HG03103 (cell line): Measurements from ENCODE around the gene TMSB4Y.

Experiments used
- ATAC-seq: cut with Tn5 transposase; IDR thresholded peaks from one replicate; pipeline ENCODE4 v1.9.1; 2021; ENCODE audit warnings: low read depth; ENCODE audit not compliant: unreplicated experiment

The TMSB4Y gene

GRCh38 chrY:13703568-13703968, at the start of gene TMSB4Y:
TSS of gene TMSB4Y (plus strand) at chrY:13703899.
- peak; percentile 95 for ATAC-seq

- no peak for ATAC-seq
Observed at GRCh38 chrY:13664162-13664561, 39.5 kb upstream of the TMSB4Y start.

GRCh38 chrY:13671122-13671521, 32.6 kb upstream of the TMSB4Y start:
- ATAC-seq, result no peak

- no peak for ATAC-seq
Observed at GRCh38 chrY:13702276-13702675, 1.4 kb upstream of the TMSB4Y start.

GRCh38 chrY:13704121-13704930, 627 bp downstream of the TMSB4Y start:
- no peak for ATAC-seq

DNA sequence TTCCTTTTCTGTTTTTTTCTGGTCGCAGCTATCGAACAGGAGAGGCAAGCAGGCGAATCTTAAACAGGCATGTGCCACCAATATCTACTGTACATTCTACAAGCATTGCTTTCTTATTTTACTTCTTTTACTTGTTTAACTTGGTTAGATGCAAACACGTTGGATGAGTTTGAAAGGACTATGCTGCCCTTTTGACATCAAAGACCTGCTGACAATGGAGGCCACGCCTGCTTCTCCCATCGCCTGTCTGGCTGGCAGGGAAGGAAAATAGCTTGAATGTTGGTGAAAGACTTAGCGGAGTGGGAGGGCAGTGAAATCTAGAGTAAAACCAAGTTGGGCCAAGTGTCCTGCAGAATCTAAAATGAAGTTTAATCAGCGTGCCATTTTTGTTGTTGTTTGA, 1.5 kb downstream of the TMSB4Y start:
- no peak for ATAC-seq

DNA sequence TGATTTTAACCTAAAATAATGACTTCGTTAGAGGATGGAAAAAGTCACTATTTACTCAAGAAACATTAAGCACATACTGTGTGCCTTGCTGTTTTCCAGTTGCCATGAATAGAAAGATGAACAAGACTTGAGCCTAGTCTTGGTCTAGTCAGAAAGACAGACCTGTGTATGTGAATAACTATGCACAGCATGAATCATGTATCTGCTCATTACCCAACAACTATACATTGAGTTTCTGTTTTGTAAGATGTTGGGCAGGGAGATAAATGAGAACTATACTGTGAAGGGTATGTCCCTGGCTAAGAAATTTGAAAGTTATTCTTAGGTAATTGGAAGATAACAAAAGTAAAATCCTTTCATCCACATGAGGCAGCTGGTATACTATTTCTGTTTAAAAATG, 4.3 kb downstream of the TMSB4Y start:
- no peak for ATAC-seq

- no peak for ATAC-seq
Observed at GRCh38 chrY:13718996-13719395, 15.3 kb downstream of the TMSB4Y start.

- no peak for ATAC-seq
Observed at GRCh38 chrY:13729517-13729916, 25.8 kb downstream of the TMSB4Y start.

GRCh38 chrY:13738618-13739017, 34.9 kb downstream of the TMSB4Y start:
- ATAC-seq, result no peak

DNA sequence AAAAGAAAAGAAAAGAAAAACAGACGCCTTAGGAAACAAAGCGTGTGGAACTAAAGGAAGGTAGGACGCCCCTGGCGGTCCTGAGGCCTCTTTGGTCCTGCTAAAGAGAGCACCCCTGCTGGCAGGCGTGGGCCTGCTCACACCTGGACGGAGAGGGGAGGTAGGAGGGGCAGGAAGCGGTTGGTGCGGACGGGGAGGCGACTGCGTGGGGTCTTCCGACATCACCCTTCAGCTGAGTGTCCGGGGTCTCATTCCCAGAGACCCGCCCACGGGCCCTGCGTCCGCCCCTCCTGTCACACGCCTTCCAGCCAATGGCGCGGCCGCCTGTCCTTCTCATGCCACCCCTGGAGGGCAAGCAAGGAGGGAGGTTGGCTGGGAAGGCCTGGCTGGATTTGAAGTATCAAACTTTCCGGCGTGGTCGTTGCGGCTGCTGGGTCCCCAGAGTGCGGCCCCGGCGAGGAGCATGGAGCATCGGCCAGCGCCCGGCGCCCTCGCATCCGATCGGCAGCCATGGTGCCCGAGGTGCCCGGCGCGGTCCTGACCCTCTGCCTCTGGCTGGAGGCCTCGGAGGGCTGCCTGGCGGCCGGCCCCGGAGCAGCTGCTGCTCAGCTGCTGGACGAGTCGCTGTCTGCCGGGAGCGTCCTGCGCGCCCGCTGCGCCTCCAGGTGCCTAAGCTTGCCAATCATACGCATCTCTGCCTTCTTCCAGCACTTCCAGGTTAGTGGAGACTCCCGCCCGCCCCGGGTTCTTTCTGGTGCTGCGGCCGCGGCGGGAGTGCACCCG, 47.8 kb downstream of the TMSB4Y start:
- peak; percentile 83 for ATAC-seq

GRCh38 chrY:13754661-13755060, 51.0 kb downstream of the TMSB4Y start:
- no peak for ATAC-seq
